ENCODE data around the gene PRPF40A.

Gene PRPF40A

GRCh38 chr2:152613235-152613634, 104.0 kb downstream of the PRPF40A start:
- no peak for DNase-seq

GRCh38 chr2:152611458-152612231, 105.6 kb downstream of the PRPF40A start:
- no peak for DNase-seq

GRCh38 chr2:152609699-152610098, 107.6 kb downstream of the PRPF40A start:
- no peak for DNase-seq

GRCh38 chr2:152609154-152609553, 108.1 kb downstream of the PRPF40A start:
- no peak for DNase-seq

- DNase-seq = no peak
These were observed 109.4 kb downstream of the PRPF40A start for GRCh38 chr2:152607793-152608300.

- no peak for DNase-seq
These were observed 110.3 kb downstream of the PRPF40A start for GRCh38 chr2:152606941-152607340.

- DNase-seq = no peak
These were observed 111.2 kb downstream of the PRPF40A start for GRCh38 chr2:152606081-152606480.

GRCh38 chr2:152603166-152603565, 114.1 kb downstream of the PRPF40A start:
- DNase-seq = no peak

- no peak for DNase-seq
These were observed 114.5 kb downstream of the PRPF40A start for GRCh38 chr2:152602750-152603149.
